OCI-M1 (cell line): Measurements from ENCODE around the gene CX3CR1.
A peak's percentile ranks its signal among the peaks of the same experiment; 100 is the strongest.

Experiments
- DNase-seq: peaks from one replicate; lab custom pipeline; 2025; lab: John Stamatoyannopoulos, UW

The CX3CR1 gene

DNA sequence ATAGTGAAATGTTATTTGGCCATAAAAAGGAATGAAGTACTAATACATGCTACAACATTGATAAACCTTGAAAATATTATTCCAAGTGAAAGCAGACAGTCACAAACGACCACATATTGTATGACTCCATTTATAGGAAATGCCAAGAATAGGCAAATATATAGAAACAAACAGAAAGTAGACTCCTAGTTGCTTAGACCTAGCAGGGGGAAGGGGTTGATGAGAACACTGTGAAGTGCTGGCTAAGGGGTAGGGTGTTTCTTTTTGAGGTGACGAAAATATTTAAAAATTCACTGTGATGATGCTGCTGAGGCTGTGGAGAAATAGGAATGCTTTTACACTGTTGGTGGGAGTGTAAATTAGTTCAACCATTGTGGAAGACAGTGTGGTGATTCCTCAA, 56.9 kb downstream of the CX3CR1 start:
- no peak for DNase-seq

DNA sequence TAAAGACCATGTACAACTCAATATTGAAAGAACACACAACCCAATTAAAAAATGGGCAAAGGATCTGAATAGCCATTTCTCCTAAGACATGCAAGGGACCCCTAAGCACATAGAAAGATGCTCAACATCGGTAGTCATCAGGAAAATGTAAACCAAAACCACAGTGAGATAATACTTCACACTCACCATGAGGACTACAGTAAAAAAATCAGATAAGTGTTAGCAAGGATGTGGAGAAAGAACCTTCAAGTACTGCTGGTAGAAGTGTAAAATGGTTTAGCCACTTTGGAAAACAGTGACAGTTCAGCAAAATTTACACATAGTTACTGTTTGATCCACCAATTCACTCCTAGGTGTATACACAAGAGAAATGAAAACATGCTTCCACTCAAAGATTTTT, 57.4 kb downstream of the CX3CR1 start:
- DNase-seq = peak; percentile 13

DNA sequence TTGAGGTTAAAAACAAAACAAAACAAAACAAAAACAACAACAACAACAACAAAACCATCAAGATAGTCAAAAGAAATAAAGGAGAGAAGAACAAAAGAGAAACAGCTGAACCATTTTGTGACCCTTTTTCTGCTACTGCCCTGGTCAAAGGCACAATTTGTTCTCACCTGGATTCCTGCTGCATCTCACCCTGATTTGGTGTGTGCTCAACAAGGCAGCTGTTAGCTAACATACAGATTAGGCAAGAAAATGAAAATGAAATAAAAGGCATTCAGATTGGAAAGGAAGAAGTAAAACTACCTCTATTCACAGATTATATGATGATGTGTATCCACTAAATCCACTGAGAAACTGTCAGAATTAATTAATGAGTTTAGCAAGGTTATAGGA, 58.7 kb downstream of the CX3CR1 start:
- DNase-seq = no peak

DNA sequence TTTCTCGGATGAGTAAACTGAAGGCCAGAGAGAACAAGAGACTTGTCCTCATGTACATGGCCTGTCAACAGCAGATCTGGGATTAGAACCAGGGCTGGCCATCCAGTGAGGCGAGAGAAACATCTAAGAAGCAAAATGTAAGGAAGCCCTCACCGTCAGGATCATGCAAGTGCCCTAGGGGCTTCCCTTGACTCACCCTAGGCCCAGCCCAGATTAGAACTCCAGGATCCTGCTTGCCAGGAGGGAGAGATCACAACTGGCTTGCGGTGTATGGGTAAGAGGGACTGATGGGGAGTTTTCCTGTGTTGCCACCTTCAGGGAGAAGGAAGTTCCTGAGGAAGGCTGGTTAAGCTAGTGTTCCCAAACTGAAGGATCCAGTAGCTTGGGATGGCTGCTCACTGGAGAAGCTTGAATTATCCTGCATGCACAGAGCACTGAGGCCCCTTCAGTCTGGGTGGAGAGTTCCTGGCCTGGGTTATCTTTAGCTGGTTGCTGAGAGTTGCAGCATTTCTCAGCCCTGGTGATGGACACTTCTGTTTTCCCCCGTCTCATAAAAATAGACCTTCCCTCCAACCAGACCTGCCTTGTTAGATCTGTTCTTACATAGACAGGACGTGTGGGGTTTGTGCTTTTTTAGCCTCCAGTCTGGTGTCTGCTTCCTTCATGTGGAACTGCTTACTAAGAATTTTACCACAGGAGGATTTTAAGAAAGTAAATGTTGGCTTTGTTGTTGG, 59.3 kb downstream of the CX3CR1 start:
- DNase-seq = peak; percentile 68

DNA sequence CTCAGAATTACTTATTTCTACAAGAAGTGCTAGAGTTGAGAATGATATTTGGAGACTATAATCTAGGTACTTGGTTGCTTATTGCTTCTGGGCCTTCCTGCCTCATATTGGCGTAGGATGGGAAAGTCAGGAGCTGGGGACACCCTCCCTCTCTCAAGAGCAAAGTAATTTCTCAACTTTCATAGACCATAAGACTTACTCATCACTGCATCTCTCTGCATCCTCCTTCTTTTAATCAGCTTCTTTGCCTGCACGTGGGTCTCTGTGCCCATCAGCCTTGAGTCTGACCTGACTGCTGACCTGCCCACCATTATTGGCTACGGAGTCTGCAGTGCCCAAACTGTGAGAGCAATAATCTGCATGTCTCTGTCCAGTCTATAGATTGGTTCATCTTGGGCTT, 60.1 kb downstream of the CX3CR1 start:
- no peak for DNase-seq

DNA sequence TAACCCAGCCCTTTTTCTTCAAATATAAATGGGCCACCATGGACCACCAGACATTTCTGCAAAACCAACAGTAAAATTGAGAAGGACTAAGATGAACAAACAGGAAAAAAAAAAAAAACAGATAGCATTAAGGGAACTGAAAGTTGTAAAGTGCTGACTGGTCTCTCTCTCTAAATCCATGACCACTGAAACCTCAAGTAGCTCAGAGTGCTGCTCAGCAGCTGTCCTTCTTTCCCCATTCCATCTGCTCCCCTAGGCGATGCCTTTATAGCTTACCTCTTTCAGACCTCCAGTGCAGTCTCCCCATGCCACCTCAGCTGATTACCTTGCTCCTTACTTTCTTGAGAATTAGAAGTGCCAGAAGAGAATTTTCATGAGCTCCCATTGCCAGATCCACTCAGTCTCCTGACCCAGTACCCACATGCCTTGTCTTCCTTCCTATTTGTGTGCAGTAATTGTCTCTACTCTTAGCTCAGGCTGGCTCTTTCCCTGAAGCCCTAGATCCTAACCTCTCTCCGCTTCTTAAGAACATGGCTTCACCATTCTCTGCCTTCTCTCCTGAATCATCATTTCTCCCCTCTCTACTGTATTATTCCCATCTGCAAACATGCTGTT, 63.6 kb downstream of the CX3CR1 start:
- peak; percentile 46 for DNase-seq

DNA sequence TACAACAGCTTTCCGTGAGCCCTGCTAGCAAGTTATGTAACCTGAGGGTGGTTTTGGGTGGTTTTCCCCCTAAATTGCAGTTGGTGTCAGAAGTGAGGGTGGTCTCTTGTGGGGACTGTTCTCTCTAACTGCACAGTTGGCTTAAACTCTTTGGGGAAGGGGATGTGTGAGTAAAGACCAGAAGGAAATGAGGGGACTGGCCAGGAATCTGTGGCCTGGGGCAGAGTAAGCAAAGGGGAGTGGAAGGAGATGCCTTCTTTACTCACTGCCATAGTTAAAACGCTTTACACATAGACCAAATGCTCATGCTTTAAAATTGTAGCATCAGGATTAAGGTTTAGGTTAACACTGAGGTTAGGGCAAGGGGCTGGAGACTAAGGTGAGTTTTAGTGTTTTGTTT, 66.2 kb downstream of the CX3CR1 start:
- no peak for DNase-seq
